PC-9 (cell line): ENCODE measurements around the gene ZFR2. TPM values are rescaled to one million over a fixed set of nuclear protein-coding genes. Genes with fewer than 3 reads are reported as not detected.
"Not testable (repeated sequence)": the region's sequence is repeated elsewhere in the genome, so short reads cannot be mapped to it uniquely, and the experiment has no call there.

Source experiments
- BruUV-seq: library from RNA; stranded (reverse); fragments of 400-500 nt; replicated peaks from 2 replicates; lab custom pipeline; 2021; lab: Mats Ljungman, UMichigan
- CTCF ChIA-PET: fragments of 300-600 bp; sonication (Branson Sonifier 250); formaldehyde crosslinking; loops from one replicate; lab custom pipeline; 2022; ENCODE audit warnings: antibody characterized with exemption; lab: Charles Lee
- POLR2A ChIA-PET: fragments of 300-600 bp; sonication (Branson Sonifier 250); formaldehyde crosslinking; loops from one replicate; lab custom pipeline; 2022; ENCODE audit warnings: antibody characterized with exemption; ENCODE audit not compliant: unreplicated experiment; lab: Charles Lee
- DNase-seq, 2 experiments: peaks; one replicate each; pipeline versions ENCODE4 v3.0.0 to v3.0.0-alpha.2; 2015 to 2022; ENCODE audit warnings: mixed read lengths in 1 of 2
- H2AFZ ChIP-seq: fragments of 200-600 bp; sonication (generic); 2 replicates; pipeline ENCODE4 v1.8.1; 2017; ENCODE audit warnings: antibody characterized with exemption
- H3F3A ChIP-seq: fragments of 200-600 bp; sonication (generic); 2 replicates; pipeline ENCODE4 v1.8.1; 2017; ENCODE audit warnings: antibody characterized with exemption, mild to moderate bottlenecking, low read depth; ENCODE audit not compliant: insufficient read depth
- H3K27ac ChIP-seq: fragments of 200-600 bp; sonication (generic); 2 replicates; pipeline ENCODE4 v1.6.1; 2016; ENCODE audit warnings: mixed run types
- H3K27me3 ChIP-seq: fragments of 200-600 bp; sonication (generic); 2 replicates; pipeline ENCODE4 v1.6.1; 2016; ENCODE audit warnings: low read depth, mixed run types; ENCODE audit not compliant: insufficient read depth
- H3K36me3 ChIP-seq: fragments of 200-600 bp; sonication (generic); 2 replicates; pipeline ENCODE4 v1.6.1; 2016; ENCODE audit warnings: low read depth, mixed run types
- H3K4me1 ChIP-seq: fragments of 200-600 bp; sonication (generic); replicated peaks from 2 replicates; pipeline ENCODE4 v1.6.1; 2016; ENCODE audit warnings: mixed run types; ENCODE audit not compliant: insufficient read depth
- H3K4me2 ChIP-seq: fragments of 200-600 bp; sonication (generic); 2 replicates; pipeline ENCODE4 v1.6.1; 2017; ENCODE audit warnings: mixed run types
- H3K4me3 ChIP-seq: fragments of 200-600 bp; sonication (generic); 2 replicates; pipeline ENCODE4 v1.6.1; 2016; ENCODE audit warnings: mixed run types
- H3K79me2 ChIP-seq: fragments of 200-600 bp; sonication (generic); 2 replicates; pipeline ENCODE4 v1.6.1; 2017; ENCODE audit warnings: low read depth, mixed run types
- H3K9me2 ChIP-seq: fragments of 200-600 bp; sonication (generic); 2 replicates; pipeline ENCODE4 v1.8.1; 2017; ENCODE audit warnings: mild to moderate bottlenecking; ENCODE audit not compliant: insufficient read depth
- H3K9me3 ChIP-seq: fragments of 200-600 bp; sonication (generic); 2 replicates; pipeline ENCODE4 v1.8.1; 2016; ENCODE audit warnings: low read depth; ENCODE audit not compliant: insufficient read depth
- H4K20me1 ChIP-seq: fragments of 200-600 bp; sonication (generic); 2 replicates; pipeline ENCODE4 v1.8.1; 2017; ENCODE audit not compliant: insufficient read depth
- CTCF ChIP-seq: fragments of 200-600 bp; sonication (generic); conservative IDR thresholded peaks from 2 replicates; pipeline ENCODE4 v1.6.1; 2017; ENCODE audit warnings: mixed run types, antibody characterized with exemption, mild to moderate bottlenecking, moderate library complexity
- EZH2 ChIP-seq: fragments of 200-600 bp; sonication (generic); IDR thresholded peaks from 2 replicates; pipeline ENCODE4 v1.8.0; 2017; ENCODE audit warnings: antibody characterized with exemption, low read depth
- intact Hi-C: fragments of 100-400 bp; cut with micrococcal nuclease; formaldehyde crosslinking; loops from one replicate; pipeline ENCODE4 v1.10.0; 2022; ENCODE audit not compliant: unreplicated experiment
- total RNA-seq: library from RNA; stranded (reverse); gene quantifications from 2 replicates; pipeline ENCODE4 v1.2.3, GENCODE V29; 2021

ZFR2 gene
- total RNA-seq, 1 experiment from 2014 or later: not detected

GRCh38 chr19:3881272-3882040 lies 12.6 kb upstream of the ZFR2 start:
- CTCF ChIA-PET: interaction anchor here (0.5 kb wide), 1 partner anchor 33 kb away, joined by 3 read pairs; no protein-coding TSS in a partner anchor
- POLR2A ChIA-PET: no interaction called here
- Histone ChIP-seq H3K36me3 (no peaks in the 10 kb centered on the region), H3K9me3 (no peaks in the 10 kb centered on the region), H3F3A (no peaks in the 10 kb centered on the region), H4K20me1 (no peaks in the 10 kb centered on the region), H3K27ac (no peak overlapping the region), H3K9me2 (no peaks in the 10 kb centered on the region), H3K4me1 (no peaks in the 10 kb centered on the region), H3K27me3 (no peaks in the 10 kb centered on the region), H2AFZ (no peak overlapping the region), H3K4me3 (no peak overlapping the region), H3K79me2 (no peaks in the 10 kb centered on the region), H3K4me2 (no peak overlapping the region)
- intact Hi-C loops: no loop called here
- BruUV-seq: no TSS peak
- no peak for DNase-seq
- TF ChIP-seq EZH2: no peak
- no peak for TF ChIP-seq CTCF

GRCh38 chr19:3880471-3881271 lies 11.8 kb upstream of the ZFR2 start, which contains the start of gene ATCAY:
Gene ATCAY, plus strand, starts transcription at chr19:3880685. Its CDS starts 5,083 bp downstream, at chr19:3885768.
- TF ChIP-seq CTCF: no peak
- no peak for TF ChIP-seq EZH2
- CTCF ChIA-PET: interaction anchor here (0.5 to 0.7 kb wide), 2 partner anchors 32 to 147 kb away, joined by 3 to 8 read pairs; no protein-coding TSS in a partner anchor
- no TSS peak for BruUV-seq
- Histone ChIP-seq H3K9me3 (no peaks in the 10 kb centered on the region), H3K79me2 (no peaks in the 10 kb centered on the region), H3K9me2 (no peaks in the 10 kb centered on the region), H3K4me1 (no peaks in the 10 kb centered on the region), H3K27me3 (no peaks in the 10 kb centered on the region), H3F3A (no peaks in the 10 kb centered on the region), H3K36me3 (no peaks in the 10 kb centered on the region), H2AFZ (no peak within 1 kb of the TSS), H3K4me3 (no peak within 1 kb of the TSS), H3K27ac (no peak within 1 kb of the TSS), H3K4me2 (no peak within 1 kb of the TSS), H4K20me1 (no peaks in the 10 kb centered on the region)
- intact Hi-C loops: no loop called here
- POLR2A ChIA-PET: no interaction called here
- DNase-seq: no peak

GRCh38 chr19:3879656-3880055 lies 10.8 kb upstream of the ZFR2 start:
- no peak overlapping the region for H3K27ac ChIP-seq
- H3K4me1 ChIP-seq: no peaks in the 10 kb centered on the region
- no peak overlapping the region for H2AFZ ChIP-seq
- no TSS peak for BruUV-seq
- no peak; the same call in 1 of the 2 replicates for TF ChIP-seq CTCF
- TF ChIP-seq EZH2: no peak
- H3F3A ChIP-seq: no peaks in the 10 kb centered on the region
- ChIA-PET CTCF (interaction anchor here (0.7 kb wide), 1 partner anchor 148 kb away, joined by 8 read pairs; no protein-coding TSS in a partner anchor), POLR2A (no interaction called here)
- DNase-seq: no peak
- H3K9me2 ChIP-seq: no peaks in the 10 kb centered on the region
- no peak overlapping the region for H3K4me2 ChIP-seq
- no peaks in the 10 kb centered on the region for H3K36me3 ChIP-seq
- no peaks in the 10 kb centered on the region for H4K20me1 ChIP-seq
- no peaks in the 10 kb centered on the region for H3K79me2 ChIP-seq
- H3K4me3 ChIP-seq: no peak overlapping the region
- intact Hi-C loops: no loop called here
- no peaks in the 10 kb centered on the region for H3K9me3 ChIP-seq
- no peaks in the 10 kb centered on the region for H3K27me3 ChIP-seq

GRCh38 chr19:3874695-3875094 lies 5.9 kb upstream of the ZFR2 start:
- CTCF ChIA-PET, BruUV-seq, H3K9me3 ChIP-seq: not testable (repeated sequence)

More at GRCh38 chr19:3874695-3875094, 5.9 kb upstream of the ZFR2 start:
- POLR2A ChIA-PET, H3F3A ChIP-seq, intact Hi-C loops, H3K9me2 ChIP-seq, H3K36me3 ChIP-seq, H3K79me2 ChIP-seq, H2AFZ ChIP-seq, H4K20me1 ChIP-seq, H3K4me3 ChIP-seq, DNase-seq, H3K4me1 ChIP-seq, H3K27ac ChIP-seq, H3K4me2 ChIP-seq: not testable (repeated sequence)
- peaks cover 11% of the 10 kb centered on the region for H3K27me3 ChIP-seq
